HG03139 (cell line): Measurements from ENCODE around the gene ZNF789.
"Not testable (repeated sequence)": the region's sequence is repeated elsewhere in the genome, so short reads cannot be mapped to it uniquely, and the experiment has no call there.

Source experiments
- ATAC-seq: cut with Tn5 transposase; IDR thresholded peaks from one replicate; pipeline ENCODE4 v1.9.1; 2021; ENCODE audit not compliant: unreplicated experiment

Gene ZNF789

GRCh38 chr7:99457650-99458493 is 14.8 kb upstream of the ZNF789 start:
- ATAC-seq = no peak

DNA sequence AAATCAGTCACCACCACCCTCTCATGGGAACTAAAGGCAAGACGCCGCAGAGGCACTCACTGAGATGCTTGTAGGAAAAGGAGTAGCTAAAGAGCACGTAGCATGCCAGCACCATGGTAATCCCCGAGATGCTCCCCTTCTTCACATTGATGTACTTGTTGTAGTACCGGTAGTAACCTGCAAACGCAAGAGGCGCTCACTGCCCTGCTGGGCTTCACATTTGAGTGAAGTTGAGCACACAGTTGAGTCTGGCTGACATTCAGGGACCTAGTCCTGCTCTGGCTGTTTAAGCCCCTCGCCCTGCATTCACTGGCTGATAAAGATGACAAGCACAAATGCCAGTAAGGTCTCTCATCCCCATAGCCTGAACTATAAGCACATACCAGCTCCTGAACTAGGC is 13.6 kb upstream of the ZNF789 start:
- ATAC-seq = no peak

DNA sequence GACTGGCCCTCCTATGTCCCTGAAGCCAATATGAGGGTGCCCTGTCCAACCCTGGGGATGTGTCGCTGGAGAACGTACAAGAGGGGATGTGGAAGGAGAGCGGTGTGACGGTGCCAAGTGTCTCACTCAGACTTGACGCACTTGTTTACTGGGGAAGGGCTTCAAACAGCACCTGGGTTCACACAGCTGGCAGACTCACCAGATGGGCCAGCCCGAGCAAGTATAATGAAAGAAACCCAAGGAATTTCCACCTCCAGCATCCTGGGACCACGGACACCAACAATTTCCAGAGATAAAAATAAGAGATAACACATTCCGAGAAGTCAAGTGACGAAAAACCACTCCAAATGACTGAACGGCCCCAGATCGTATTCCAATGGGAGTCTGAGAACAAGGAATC is 12.0 kb upstream of the ZNF789 start:
- no peak for ATAC-seq

DNA sequence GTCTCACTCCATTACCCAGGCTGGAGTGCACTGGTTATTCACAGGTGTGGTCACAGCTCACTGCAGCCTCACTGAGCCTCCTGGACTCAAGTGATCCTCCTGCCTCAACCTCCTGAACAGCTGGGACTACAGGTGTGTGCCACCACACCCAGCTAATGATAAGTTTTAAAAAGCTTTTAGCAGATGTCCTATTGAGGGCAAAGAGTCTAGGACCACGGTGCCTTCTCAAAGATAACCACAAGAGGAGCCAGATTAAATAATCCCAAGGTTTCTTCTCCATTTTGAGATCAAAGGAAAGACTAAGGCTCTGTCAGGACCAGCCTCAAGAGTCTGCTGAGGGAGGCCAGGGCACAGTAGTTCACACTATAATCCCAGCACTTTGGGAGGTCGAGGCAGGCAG is 11.5 kb upstream of the ZNF789 start:
- ATAC-seq = no peak

DNA sequence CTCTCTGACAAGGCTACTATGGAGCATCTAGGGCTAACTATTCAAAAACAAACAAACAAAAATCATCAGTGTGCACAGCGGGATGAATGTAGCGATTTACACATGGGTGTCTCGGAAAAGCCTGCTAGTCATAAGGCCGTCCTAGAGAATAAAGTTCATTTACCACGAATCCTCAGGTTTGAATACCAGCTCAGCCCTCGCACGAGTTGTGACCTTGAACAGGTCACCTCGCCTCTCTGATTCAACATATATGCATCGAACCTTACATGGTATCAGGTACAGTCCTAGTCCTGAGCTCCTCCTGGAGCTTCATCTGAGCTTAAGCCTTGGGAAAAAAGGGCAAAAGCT is 7.3 kb upstream of the ZNF789 start:
- ATAC-seq = no peak

- ATAC-seq = no peak
These were observed 4.3 kb upstream of the ZNF789 start for GRCh38 chr7:99468336-99468918.

DNA sequence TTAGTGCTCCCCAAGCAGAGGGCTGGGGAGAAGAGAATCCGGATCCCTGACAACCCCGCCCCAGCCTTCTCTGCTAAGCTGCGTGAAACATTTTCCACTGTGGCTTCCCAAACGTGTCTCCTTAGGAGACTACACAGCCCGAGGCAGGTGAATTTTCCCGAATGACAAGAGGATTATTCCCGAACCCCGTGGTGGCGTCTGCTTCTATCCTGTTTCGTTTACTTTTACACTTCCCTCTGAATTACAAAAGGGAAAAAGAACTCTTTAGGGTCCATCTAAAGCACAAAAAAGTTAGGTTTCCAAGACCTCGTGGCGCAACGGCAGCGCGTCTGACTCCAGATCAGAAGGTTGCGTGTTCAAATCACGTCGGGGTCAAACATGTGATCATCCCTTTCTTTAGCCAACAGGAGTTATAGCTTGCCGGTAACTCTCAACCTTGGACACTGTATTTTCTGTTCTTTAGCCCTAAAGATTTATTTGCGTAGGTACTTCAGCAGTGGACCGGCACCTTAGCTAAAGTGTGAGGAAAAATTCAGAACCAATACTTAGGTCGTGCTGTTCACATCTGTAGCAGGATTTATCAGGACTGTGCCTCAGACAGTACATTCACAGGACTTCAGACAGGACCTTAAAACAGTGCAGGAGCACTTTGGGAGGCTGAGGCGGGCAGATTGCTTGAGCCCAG is 3.2 kb upstream of the ZNF789 start:
- ATAC-seq = no peak

DNA sequence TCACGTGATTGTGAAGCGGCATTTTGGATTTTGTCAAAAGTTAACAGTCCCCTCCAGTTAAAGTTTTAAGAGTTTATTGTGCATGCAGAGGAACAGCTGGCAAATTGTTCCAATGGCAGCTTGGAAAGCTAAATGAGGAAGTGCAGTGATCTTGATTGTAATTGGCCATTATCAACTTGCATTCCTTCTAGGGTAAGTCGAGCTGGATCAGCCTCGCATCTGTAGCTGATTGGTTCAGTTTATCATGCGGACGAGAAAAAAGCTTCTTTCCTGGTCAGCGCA is 566 bp downstream of the ZNF789 start:
- ATAC-seq = no peak

DNA sequence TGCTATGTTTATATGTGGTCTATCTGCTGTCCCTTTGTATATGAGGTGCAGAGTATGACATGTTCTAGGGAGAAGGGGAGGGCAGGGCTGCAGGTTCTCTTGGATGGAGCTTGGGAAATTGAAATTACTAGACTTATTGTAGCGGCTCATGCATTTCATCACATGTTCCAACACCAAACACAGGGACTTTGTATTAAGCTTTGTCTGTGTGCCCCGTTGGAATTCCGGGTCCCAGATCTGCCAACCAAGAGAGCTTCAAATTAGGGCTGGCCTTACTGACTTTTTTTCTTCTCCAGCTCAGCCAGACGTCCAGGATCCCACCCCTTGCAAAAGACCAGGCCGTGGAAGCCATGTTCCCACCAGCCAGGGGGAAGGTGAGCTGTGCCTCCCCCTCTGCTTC is 3.4 kb downstream of the ZNF789 start:
- no peak for ATAC-seq

DNA sequence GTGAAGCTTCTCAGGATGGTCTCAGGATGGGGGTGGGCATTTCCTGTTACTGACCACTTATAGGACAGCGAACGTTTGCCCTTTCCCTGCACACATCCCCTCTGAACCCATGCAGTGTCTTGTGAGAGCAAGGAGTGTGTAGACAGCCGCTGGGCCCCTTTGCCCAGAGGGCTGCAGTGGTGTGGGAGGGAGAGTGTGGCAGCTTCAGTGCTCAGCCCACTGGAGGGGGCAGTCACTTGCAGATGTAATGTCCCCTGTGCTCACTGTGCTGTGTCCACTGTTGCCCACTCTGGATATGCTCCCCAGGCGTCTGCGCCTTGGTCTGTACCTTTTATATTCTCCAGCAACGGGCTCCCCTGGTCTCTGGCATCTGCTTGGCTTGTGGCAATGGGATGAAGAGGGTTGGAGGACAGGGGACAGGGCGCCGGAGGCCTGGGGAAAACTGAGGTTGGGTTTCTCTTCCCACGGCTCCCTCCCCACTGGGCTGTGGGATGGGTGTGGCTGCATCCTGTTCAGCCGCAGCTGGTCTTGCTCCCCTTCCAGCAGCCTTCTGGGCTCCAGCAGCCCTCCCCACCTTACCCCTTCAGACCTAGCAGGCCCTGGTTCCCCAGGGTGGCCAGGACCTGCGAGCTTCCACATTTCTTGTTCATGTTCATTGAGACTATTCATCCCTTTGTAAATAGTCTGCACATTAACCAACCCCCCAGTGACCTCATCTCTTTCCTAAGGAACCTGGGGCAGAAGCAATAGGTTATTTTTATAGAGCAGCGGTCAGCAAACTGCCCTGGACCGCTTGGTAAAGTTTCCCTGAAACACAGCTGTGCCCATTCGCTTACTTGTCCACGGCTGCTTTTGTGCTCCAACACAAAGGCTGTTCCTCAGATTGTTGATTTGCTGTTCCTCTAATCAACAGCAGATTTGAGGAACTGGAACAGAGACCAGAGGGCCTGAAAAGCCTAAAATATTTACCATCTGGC is 6.1 kb downstream of the ZNF789 start:
- ATAC-seq = no peak

DNA sequence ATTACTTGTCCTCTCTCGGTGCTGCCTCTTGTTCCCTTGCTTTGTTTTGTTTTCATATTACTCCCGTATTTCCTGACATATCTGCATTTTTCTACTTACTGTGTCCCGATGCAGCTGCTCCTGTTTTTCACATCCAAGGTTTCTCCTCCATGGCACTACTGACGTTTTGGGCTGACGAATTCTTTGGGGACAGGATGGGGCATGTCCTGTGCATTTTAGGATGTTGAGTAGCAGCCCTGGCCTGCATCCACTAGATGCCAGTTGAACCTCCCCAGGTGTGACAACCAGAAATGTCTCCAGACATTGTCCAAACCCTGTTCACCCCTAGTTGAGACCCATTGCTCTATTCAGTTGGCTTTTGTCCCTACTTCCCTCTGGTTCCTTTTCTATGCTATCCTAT is 12.4 kb downstream of the ZNF789 start:
- ATAC-seq = no peak

DNA sequence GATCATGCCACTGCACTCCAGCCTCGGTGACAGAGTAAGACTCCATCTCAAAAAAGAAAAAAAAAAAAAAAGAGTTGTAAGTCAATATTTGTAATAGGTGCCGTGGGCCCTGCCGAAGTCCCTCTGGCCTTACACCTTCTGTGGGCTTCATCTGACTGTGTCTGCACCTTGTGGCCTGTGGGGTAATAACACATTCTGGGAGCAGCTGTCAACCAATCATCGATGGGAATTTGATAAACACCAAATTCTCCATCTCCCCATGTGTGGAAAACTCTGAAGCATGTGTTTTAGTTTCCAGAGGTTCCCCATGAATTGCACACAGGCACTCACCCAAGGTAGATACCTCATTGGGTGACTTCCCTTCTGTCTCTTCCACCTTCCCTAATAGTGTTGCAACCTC is 16.5 kb downstream of the ZNF789 start:
- no peak for ATAC-seq

GRCh38 chr7:99490878-99491277 is 18.2 kb downstream of the ZNF789 start:
- no peak for ATAC-seq

- ATAC-seq = no peak
These were observed 21.1 kb downstream of the ZNF789 start for GRCh38 chr7:99493823-99494222.

GRCh38 chr7:99497766-99498545 is 25.3 kb downstream of the ZNF789 start:
- ATAC-seq = no peak

DNA sequence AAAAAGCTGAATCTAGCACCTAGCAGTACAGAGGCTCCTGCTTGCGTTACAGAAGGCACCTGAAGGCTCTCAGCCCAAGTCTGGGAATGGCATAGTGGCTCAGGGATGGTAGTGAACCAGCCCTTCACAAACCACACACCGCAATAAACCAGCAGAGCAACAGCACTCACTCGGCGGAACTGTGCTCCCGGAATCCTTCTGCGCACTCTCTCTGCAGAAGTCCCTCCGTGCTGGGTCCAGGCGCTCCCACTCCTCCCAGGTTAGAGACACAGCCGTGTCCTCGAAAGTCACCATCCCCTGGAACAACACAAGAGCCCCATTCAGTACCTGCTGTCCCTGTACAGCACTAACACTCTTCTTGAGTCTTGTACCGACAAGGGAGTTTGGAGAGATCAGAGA is 25.9 kb downstream of the ZNF789 start:
- ATAC-seq = no peak

DNA sequence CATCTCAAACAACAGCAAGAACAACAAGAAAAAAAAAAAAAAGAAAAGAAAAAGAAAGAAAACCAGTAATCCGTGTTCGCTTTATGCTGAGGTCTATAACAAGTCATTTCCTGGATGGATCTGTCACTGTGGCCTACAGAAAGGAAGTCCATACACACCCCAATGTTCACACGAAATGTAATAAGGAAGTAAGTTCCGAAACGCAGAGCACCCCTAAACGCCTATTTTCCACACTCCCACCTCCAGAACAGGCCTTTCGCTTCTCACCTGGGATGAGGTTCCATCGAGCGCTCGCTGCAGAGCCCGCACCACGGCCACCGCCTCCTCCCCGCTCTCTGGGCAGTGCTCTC is 26.7 kb downstream of the ZNF789 start:
- peak; percentile 8 for ATAC-seq

DNA sequence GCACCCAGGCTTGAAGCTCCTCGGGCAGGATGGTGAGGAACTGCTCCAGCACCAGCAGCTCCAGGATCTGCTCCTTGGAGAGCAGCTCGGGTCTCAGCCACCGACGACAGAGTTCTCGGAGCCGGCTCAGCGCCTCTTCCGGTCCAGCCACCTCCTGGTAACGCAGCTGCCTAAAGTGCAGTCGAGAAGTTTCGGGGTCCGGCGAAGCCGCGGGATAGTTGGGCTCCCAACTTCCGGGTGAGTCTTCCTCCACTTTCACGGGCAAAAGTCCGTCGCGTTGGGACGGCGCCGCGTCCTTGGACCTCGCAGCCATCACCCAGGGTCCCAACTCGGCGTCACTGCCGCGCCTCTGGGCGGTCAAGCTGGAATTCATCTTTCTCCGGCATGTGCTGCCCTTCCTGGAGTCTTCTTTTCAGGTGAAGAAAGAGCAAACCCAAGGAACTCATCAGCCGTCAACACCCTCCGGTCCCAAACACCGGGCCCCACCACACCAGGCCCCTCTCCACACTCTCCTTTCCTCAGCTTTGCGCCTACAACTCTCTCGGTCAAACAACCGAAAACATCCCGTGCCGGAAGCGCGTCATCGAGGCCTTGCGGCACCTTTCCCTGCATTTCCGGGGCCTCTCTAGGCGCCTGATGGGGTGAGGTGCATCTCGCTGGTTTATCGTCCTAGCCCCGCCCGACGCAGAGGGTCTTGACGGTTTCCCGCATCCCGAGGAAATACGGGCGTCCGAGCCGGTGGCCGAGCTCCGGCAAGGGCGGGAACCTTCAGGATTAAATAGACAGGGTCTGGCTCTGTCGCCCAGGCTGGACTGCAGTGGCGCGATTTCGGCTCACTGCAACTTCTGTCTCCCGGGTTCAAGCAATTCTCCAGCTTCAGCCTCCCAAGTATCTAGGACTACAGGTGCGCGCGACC is 27.3 kb downstream of the ZNF789 start, which contains the start of gene ZNF394:
TSS of gene ZNF394 (minus strand) at position 561 of the 916 bp plus-strand sequence. CDS start at position 373, 188 bp downstream.
- peak; percentile 42 for ATAC-seq

DNA sequence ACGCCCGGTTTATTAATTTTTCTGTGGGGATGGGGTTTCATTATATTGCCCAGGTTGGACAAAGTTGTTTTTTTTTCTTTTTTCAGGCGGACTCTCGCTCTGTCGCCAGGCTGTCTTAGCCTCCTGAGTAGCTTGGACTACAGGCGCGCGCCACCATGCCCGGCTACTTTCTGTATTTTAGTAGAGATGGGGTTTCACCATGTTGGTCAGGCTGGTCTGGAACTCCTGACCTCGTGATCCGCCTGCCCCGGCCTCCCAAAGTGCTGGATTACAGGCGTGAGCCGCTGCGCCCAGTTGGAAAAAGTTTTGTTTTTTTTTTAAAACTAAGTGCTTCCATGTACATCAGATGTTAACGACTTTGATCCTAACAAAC is 27.9 kb downstream of the ZNF789 start:
- ATAC-seq = no peak

DNA sequence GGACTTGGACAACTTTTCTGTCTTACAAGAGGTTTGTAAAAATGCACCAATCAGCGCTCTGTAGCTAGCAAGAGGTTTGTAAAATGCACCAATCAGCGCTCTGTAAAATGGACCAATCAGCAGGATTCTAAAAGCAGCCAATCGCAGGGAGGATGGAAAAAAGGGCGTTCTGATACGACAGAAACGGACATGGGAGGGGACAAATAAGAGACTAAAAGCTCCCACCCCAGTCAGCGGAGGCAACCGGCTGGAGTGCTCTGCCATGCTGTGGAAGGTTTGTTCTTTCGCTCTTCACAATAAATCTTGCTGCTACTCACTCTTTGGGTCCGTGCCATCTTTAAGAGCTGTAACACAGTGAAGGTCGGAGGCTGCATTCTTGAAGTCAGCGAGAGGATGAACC is 28.5 kb downstream of the ZNF789 start:
- not testable (repeated sequence) for ATAC-seq
